Measurements from ENCODE around the gene GALM.
"Not testable (repeated sequence)": the region's sequence is repeated elsewhere in the genome, so short reads cannot be mapped to it uniquely, and the experiment has no call there.

The GALM gene

GRCh38 chr2:38711558-38711957 is 45.6 kb downstream of the GALM start:
- no peak for DNase-seq (ENCODE audit: low read depth)

- DNase-seq (ENCODE audit: low read depth), result no peak
These were observed 46.5 kb downstream of the GALM start for GRCh38 chr2:38712413-38712812.

DNA sequence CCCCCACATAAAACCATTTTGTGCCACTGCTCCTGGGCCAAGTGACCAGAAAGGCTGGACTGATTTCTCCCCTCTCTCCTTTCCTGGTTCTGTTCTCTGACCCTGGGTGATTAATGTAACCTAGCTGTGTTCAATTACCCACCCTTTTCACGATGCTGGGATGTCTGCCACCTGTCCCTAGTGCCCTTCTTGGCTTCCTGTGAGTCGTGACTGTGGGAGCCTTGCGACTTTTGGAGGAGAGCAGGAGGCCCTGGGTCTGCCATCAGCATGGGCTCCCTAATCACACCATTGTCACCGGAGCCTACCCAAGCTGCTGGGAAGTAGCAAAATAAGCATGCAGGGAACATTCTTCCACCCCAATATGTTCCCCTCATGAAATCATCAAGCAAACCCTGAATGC is 47.0 kb downstream of the GALM start:
- DNase-seq (ENCODE audit: low read depth), result no peak

- DNase-seq (ENCODE audit: low read depth), result no peak
These were observed 47.4 kb downstream of the GALM start for GRCh38 chr2:38713338-38713737.

GRCh38 chr2:38714941-38715340 is 49.0 kb downstream of the GALM start:
- DNase-seq (ENCODE audit: low read depth), result not testable (repeated sequence)

DNA sequence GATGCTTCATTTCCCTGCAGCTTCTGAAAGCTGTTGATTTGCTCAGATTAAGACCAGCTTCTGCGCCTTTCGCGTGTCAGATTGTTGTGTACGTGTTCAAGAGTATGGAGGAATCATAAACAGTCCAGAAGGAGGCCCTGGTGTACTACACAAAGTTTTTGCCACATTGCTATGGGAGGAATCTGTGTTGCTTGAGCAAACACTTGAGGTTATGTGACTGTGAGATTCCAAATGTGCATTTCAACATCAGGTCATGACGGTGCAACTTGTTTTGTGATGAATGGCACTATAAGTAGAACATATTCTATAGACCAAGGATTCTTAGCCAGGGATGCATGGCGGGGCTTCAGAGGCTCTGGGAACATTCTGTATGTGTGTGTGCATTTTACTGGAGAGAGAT is 50.3 kb downstream of the GALM start:
- DNase-seq (ENCODE audit: low read depth), result no peak

GRCh38 chr2:38718601-38719000 is 52.7 kb downstream of the GALM start:
- DNase-seq (ENCODE audit: low read depth), result no peak

- DNase-seq (ENCODE audit: low read depth), result no peak
These were observed 53.8 kb downstream of the GALM start for GRCh38 chr2:38719706-38720105.

DNA sequence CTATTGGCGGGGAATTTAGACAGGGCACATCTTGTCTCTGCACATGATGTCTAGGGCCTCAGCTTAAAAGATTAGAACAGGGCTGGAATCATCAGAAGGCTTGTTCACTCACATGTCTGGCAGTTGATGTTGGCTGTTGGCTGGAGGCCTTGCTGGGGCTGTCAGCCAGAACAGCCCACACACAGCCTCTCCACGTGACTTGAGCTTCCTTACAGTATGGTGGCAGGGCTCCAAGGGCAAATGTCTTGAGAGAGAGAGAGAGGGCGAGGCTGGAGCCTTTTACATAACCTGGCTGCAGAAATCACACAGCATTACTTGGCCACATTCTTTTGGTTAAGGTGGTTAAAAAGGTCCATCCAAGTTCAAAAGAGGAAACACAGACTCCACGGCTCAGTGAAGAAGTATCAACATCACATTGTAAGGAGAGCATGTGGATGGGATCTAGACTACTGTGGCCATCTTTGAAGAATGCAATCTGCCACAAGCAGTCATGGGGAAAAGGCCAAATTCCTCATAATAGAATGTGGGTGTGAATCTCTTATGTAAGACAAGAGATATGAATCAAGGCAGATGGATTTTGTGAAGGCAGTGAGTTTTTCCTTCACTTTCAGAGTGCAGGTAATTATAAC is 54.8 kb downstream of the GALM start:
- DNase-seq (ENCODE audit: low read depth), result peak; percentile 68

DNA sequence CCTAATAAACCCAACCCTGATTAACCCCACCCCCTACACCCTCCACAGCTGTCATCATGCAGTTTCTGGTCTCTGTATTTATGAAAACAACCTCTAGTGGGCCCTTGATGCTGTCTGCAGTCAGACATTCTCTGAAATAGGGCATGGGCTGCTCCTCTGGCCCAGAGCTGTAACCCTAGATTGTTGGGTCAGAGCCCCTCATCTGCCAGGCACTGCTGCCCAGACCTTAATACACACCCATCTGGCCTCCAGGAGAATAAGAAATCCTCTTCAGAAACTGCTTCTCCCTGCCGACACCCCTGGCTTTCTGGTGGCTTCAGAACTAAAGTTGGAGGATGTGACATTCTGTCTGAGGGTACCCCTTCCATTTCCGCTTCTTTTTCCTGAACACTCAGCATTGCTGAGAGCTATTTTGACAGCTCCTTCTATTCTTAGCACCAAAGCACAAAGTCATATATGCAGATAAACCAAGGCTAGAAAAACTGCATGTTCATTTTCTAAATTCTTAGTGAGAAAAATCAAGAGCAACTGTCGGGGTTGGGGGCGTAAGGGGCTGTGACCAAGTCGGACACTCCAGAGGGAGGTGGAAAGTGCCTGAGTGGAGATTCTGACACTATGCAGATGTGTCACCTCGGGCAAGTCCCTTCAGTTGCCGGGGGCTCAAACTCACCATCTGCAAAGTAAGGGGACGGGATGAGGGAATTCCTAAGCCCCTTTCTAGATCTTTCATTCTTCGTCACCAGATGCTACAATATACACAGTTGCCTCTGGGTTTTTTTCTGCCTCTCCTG is 56.6 kb downstream of the GALM start:
- DNase-seq (ENCODE audit: low read depth), result no peak

DNA sequence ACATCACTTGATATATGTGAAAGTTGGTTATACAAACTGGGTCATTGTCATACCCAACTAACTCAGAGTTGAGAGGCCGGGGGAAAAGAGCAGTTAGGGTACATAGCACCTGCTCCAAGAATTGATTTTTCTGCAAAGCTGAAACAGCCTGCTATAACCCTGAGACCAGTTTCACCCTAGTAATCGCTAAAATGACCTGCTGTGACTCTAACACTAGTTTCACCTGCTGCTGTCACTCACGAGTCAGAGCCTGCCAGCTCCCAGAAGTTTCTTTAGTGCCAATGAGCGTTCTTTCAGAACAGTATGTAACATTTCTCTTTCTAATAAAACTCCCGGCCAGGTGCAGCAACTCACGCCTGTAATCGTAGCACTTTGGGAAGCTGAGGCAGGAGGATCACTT is 57.3 kb downstream of the GALM start:
- no peak for DNase-seq (ENCODE audit: low read depth)

DNA sequence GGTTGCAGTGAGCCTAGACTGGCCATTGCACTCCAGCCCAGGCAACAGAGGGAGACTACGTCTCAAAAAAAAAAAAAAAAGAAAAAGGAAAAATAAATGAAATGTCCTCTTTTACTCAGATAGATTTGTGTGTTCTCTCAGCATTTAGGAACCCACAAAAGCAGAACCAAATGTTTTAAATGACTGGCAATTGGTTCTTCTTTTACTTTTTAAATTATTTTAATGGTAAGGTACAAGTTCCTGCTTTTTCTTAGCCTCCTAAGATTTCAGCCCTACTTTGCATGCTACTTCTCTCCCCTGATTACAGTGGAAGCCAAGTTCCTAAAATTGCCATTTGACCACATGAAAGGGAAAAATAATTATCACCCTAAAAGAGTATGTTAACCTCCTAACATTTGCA is 61.7 kb downstream of the GALM start:
- no peak for DNase-seq (ENCODE audit: low read depth)

DNA sequence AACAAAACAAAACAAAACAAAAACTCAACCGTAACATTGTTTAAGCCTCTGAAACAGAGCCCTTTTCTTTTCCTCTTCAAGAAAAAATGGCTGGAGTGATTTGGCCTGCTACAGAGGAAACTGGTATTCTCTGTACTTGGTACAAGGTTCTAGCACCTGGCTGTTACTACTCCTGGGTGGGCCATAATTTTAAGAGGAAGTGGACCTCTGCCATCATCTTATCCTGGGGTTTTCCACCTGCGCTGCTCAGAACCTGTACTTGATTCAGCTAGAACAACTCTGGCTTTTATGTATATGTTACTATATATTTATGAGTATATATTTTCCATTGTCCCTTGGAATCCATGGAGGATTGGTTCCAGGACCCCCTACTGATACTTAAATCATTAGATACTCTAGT is 62.8 kb downstream of the GALM start:
- DNase-seq (ENCODE audit: low read depth), result no peak

DNA sequence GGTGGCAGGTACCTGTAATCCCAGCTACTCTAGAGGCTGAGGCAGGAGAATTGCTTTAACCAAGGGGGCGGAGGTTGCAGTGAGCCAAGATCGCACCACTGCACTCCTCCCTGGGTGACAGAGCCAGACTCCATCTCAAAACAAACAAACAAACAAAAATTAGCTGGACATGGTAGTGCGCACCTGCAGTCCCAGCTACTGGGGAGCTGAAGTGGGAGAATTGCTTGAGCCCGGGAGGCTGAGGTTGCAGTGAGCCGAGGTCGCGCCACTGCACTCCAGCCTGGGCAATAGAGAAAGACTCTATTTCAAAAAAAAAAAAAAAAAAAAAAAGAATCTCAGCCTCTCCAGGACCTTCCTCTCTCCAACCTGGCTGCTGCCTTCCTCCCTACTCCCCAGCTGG is 65.2 kb downstream of the GALM start:
- no peak for DNase-seq (ENCODE audit: low read depth)

- no peak for DNase-seq (ENCODE audit: low read depth)
These were observed 65.8 kb downstream of the GALM start for GRCh38 chr2:38731684-38732221.

- no peak for DNase-seq (ENCODE audit: low read depth)
These were observed 67.5 kb downstream of the GALM start for GRCh38 chr2:38733300-38733971.

DNA sequence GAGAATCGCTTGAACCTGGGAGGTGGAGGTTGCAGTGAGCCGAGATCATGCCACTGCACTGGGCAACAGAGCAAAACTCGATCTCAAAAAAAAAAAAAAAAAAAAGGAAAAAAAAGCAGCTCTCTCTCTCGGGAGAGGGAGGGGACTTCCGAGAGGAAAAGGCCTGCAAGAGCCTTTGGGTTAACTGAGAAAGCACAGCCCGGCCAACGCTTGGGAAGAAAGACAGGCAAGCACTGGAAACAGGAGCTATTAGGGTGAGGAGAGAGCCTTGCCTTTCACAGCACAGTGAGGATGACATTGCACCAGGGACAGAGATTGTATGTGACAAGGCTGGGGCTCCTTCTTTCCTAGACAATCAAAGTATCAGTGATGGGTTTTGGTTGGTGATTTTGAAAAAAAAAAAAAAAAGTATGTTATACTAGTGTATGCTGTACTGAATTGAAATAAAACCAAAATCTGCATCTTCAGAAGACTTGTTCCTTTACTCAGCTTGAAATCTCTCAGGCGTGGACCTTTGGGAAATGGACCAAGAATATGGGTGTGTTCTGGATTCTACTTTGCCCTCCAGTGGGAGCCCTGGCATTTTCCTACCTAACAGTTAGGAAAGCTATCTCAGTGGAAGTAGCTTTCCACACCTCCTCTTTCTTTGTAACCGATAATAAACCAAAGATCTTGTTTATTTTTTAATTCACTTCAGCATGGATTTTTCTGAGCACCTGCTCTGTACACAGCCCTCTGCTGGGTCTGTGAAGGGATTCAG is 68.6 kb downstream of the GALM start:
- DNase-seq (ENCODE audit: low read depth), result no peak

- DNase-seq (ENCODE audit: low read depth), result no peak
These were observed 70.0 kb downstream of the GALM start for GRCh38 chr2:38735999-38736320.

DNA sequence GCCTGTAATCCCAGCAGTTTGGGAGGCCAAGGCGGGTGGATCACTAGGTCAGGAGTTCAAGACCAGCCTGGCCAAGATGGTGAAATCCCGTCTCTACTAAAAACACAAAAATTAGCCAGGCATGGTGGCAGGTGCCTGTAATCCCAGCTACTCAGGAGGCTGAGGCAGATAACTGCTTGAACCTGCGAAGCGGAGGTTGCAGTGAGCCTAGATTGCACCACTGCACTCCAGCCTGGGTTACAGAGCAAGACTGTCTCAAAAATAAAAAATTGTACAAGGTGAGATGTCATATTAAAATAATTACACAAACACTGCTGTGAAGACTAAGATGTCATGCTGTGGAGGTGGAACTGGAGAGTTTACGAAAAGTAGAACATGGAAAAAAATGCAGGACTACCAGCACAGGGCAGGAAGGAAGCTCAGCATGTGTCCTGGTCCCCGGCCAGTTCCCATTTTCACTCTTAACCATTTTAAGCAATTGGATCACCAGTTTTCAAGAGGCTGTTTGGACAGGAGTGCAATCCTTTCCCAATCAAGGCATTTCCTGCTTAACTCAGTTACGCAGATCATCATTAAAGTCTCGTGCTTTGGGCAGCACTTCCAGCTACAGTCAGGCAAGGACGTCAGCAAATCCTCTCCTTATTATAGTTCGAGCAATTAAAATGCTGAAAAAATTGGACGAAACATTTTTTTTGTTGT is 71.2 kb downstream of the GALM start:
- DNase-seq (ENCODE audit: low read depth), result not testable (repeated sequence)

GRCh38 chr2:38737925-38738324 is 72.0 kb downstream of the GALM start:
- no peak for DNase-seq (ENCODE audit: low read depth)

GRCh38 chr2:38739524-38739923 is 73.6 kb downstream of the GALM start:
- DNase-seq (ENCODE audit: low read depth), result no peak
